H9 (cell line): Measurements from ENCODE around the gene WDR12. TPM values are rescaled to one million over a fixed set of nuclear protein-coding genes. Genes with fewer than 3 reads are reported as not detected.

ENCODE experiments used
- DNase-seq: peaks from one replicate; pipeline ENCODE4 v3.0.0-alpha.2; 2017
- H2AFZ ChIP-seq: one replicate; pipeline ENCODE4 v1.6.1; 2013; ENCODE audit warnings: mild to moderate bottlenecking, low read length, control low read depth, moderate library complexity
- H2AK5ac ChIP-seq: 2 replicates; pipeline ENCODE4 v1.6.1; 2013; ENCODE audit warnings: low read length, control low read depth, mixed read lengths; ENCODE audit not compliant: insufficient read length
- H2BK120ac ChIP-seq: one replicate; pipeline ENCODE4 v1.6.1; 2013; ENCODE audit warnings: low read depth, mild to moderate bottlenecking, low read length, control low read depth, inconsistent platforms; ENCODE audit not compliant: poor library complexity, severe bottlenecking
- H2BK12ac ChIP-seq: 2 replicates; pipeline ENCODE4 v1.6.1; 2013; ENCODE audit warnings: low read length, control low read depth, mixed read lengths, low read depth; ENCODE audit not compliant: insufficient read length
- H2BK15ac ChIP-seq: 2 replicates; pipeline ENCODE4 v1.6.1; 2013; ENCODE audit warnings: low read depth, low read length, control low read depth
- H2BK20ac ChIP-seq: one replicate; pipeline ENCODE4 v1.6.1; 2013; ENCODE audit warnings: low read depth, mild to moderate bottlenecking, low read length, control low read depth, inconsistent platforms; ENCODE audit not compliant: poor library complexity, severe bottlenecking
- H2BK5ac ChIP-seq: 2 replicates; pipeline ENCODE4 v1.6.1; 2013; ENCODE audit warnings: low read length, control low read depth, mixed read lengths; ENCODE audit not compliant: insufficient read length
- H3K14ac ChIP-seq: 2 replicates; pipeline ENCODE4 v1.6.1; 2013; ENCODE audit warnings: low read length, control low read depth; ENCODE audit not compliant: insufficient read depth
- H3K18ac ChIP-seq: 2 replicates; pipeline ENCODE4 v1.6.1; 2013; ENCODE audit warnings: low read depth, mild to moderate bottlenecking, mixed read lengths, low read length, control low read depth; ENCODE audit not compliant: insufficient read length
- H3K23ac ChIP-seq: 2 replicates; pipeline ENCODE4 v1.6.1; 2013; ENCODE audit warnings: low read length, control low read depth, mixed read lengths, low read depth; ENCODE audit not compliant: insufficient read length
- H3K23me2 ChIP-seq: 2 replicates; pipeline ENCODE4 v1.6.1; 2013; ENCODE audit warnings: low read depth, mild to moderate bottlenecking, mixed read lengths, low read length, control low read depth; ENCODE audit not compliant: insufficient read length, poor library complexity, severe bottlenecking
- H3K27ac ChIP-seq: 2 replicates; pipeline ENCODE4 v1.5.1; 2013; ENCODE audit warnings: low read length, control low read depth, mixed read lengths, low read depth; ENCODE audit not compliant: insufficient read length
- H3K27me3 ChIP-seq: 2 replicates; pipeline ENCODE4 v1.6.1; 2013; ENCODE audit warnings: low read length, control low read depth, inconsistent platforms; ENCODE audit not compliant: insufficient read depth
- H3K4ac ChIP-seq: 2 replicates; pipeline ENCODE4 v1.6.1; 2013; ENCODE audit warnings: low read depth, mild to moderate bottlenecking, control low read depth, inconsistent platforms, low read length, moderate library complexity
- H3K4me1 ChIP-seq: 2 replicates; pipeline ENCODE4 v1.6.1; 2013; ENCODE audit warnings: low read length, control low read depth, inconsistent platforms; ENCODE audit not compliant: insufficient read depth
- H3K4me2 ChIP-seq: 2 replicates; pipeline ENCODE4 v1.6.1; 2013; ENCODE audit warnings: low read length, control low read depth, mixed read lengths; ENCODE audit not compliant: insufficient read length, insufficient read depth
- H3K56ac ChIP-seq: 2 replicates; pipeline ENCODE4 v1.6.1; 2013; ENCODE audit warnings: low read depth, mild to moderate bottlenecking, mixed read lengths, low read length, control low read depth; ENCODE audit not compliant: insufficient read length
- H3K79me1 ChIP-seq: 2 replicates; pipeline ENCODE4 v1.6.1; 2013; ENCODE audit warnings: low read depth, mild to moderate bottlenecking, moderate library complexity, low read length, control low read depth, inconsistent platforms; ENCODE audit not compliant: insufficient read depth, poor library complexity, severe bottlenecking
- H3K79me2 ChIP-seq: 2 replicates; pipeline ENCODE4 v1.6.1; 2013; ENCODE audit warnings: low read length, control low read depth, inconsistent platforms; ENCODE audit not compliant: insufficient read depth
- H3K9ac ChIP-seq: 2 replicates; pipeline ENCODE4 v1.6.1; 2013; ENCODE audit warnings: low read length, control low read depth, mixed read lengths; ENCODE audit not compliant: insufficient read length; ENCODE audit errors: extremely low read depth
- H3K9me3 ChIP-seq: one replicate; pipeline ENCODE4 v1.6.1; 2013; ENCODE audit warnings: low read depth, low read length, inconsistent platforms; ENCODE audit not compliant: control insufficient read depth
- H3T11ph ChIP-seq: one replicate; pipeline ENCODE4 v1.6.1; 2013; ENCODE audit warnings: mild to moderate bottlenecking, low read length, control low read depth, inconsistent platforms
- H4K20me1 ChIP-seq: one replicate; pipeline ENCODE4 v1.6.1; 2013; ENCODE audit not compliant: control insufficient read depth, insufficient read length, insufficient read depth
- H4K5ac ChIP-seq: 2 replicates; pipeline ENCODE4 v1.6.1; 2013; ENCODE audit warnings: low read depth, mild to moderate bottlenecking, mixed read lengths, low read length, control low read depth; ENCODE audit not compliant: insufficient read length
- H4K8ac ChIP-seq: replicated peaks from 2 replicates; pipeline ENCODE4 v1.6.1; 2013; ENCODE audit warnings: low read length, control low read depth, mixed read lengths, low read depth; ENCODE audit not compliant: insufficient read length
- H4K91ac ChIP-seq: 2 replicates; pipeline ENCODE4 v1.6.1; 2013; ENCODE audit warnings: low read depth, mild to moderate bottlenecking, moderate library complexity, mixed read lengths, low read length, control low read depth; ENCODE audit not compliant: insufficient read length
- H3K27ac Mint-ChIP-seq, 3 experiments: 2 replicates in 2 of 3; 3 replicates in 1 of 3; pipeline ENCODE4 v1.8.0; 2020 to 2021; ENCODE audit warnings: mixed read lengths in 3 of 3, mild to moderate bottlenecking in 1 of 3, moderate library complexity in 1 of 3
- H3K27me3 Mint-ChIP-seq: 2 replicates; pipeline ENCODE4 v1.8.0; 2021; ENCODE audit warnings: low read depth, mild to moderate bottlenecking, moderate library complexity, mixed read lengths
- H3K36me3 Mint-ChIP-seq, 3 experiments: 2 replicates in 2 of 3; 3 replicates in 1 of 3; pipeline ENCODE4 v1.8.0; 2020 to 2021; ENCODE audit warnings: low read depth in 3 of 3, mixed read lengths in 3 of 3; ENCODE audit not compliant: insufficient read depth in 1 of 3
- H3K4me1 Mint-ChIP-seq, 2 experiments: 2 replicates each; pipeline ENCODE4 v1.8.0; 2020; ENCODE audit warnings: mixed read lengths in 2 of 2
- H3K4me3 Mint-ChIP-seq, 2 experiments: 2 replicates in 1 of 2; 3 replicates in 1 of 2; pipeline ENCODE4 v1.8.0; 2020 to 2021; ENCODE audit warnings: mild to moderate bottlenecking in 2 of 2, mixed read lengths in 2 of 2, moderate library complexity in 1 of 2
- H3K9me3 Mint-ChIP-seq, 2 experiments: 2 replicates in 1 of 2; 3 replicates in 1 of 2; pipeline ENCODE4 v1.8.0; 2020; ENCODE audit warnings: mild to moderate bottlenecking in 2 of 2, mixed read lengths in 2 of 2, moderate library complexity in 1 of 2
- WGBS: extraction: QIAGEN DNeasy Blood & Tissue Kit; methylation state at CpG from one replicate; pipeline ENCODE4 v1.1.7; 2013; ENCODE audit warnings: missing lambda C conversion rate, low lambda C conversion rate, mixed read lengths; ENCODE audit not compliant: insufficient read length; ENCODE audit errors: extremely low coverage; 5-methylcytosine and 5-hydroxymethylcytosine counted together
- total RNA-seq: library from RNA; stranded (reverse); gene quantifications from 2 replicates; pipeline ENCODE4 v1.2.1, GENCODE V29; 2021
- TF ChIP-seq, protein P1 (sequence below): fragments of 200-600 bp; sonication (generic); conservative IDR thresholded peaks from 3 replicates; pipeline ENCODE4 v1.8.0; 2021; ENCODE audit warnings: antibody characterized with exemption, mild to moderate bottlenecking

WDR12 gene
- total RNA-seq, 1 experiment from 2014 or later, result 129 TPM

- peak overlapping the region in 2 of 3 experiments; percentile 23 to 74; a peak in 3 of 7 replicates for H3K27ac Mint-ChIP-seq
- no CpG with 5 or more reads among the region's 6 CpGs for WGBS
- no peaks in the 10 kb centered on the region for H3K23me2 ChIP-seq
Measured at GRCh38 chr2:202909394-202910192, 1.9 kb downstream of the WDR12 start.

More at GRCh38 chr2:202909394-202910192, 1.9 kb downstream of the WDR12 start:
- H4K5ac ChIP-seq, result no peak overlapping the region
- H2BK120ac ChIP-seq, result no peak overlapping the region
- H2AFZ ChIP-seq, result no peak overlapping the region
- H3K4ac ChIP-seq, result no peak overlapping the region
- no peaks in the 10 kb centered on the region for H3K27me3 ChIP-seq
- Mint-ChIP-seq H3K4me1 (peaks cover 14 to 18% of the 10 kb centered on the region in 2 experiments; a peak in 3 of 4 replicates), H3K36me3 (peaks cover 36 to 45% (median 38%) of the 10 kb centered on the region in 3 experiments), H3K4me3 (peak overlapping the region; percentile 99 to 100), H3K27me3 (no peaks in the 10 kb centered on the region), H3K9me3 (peaks cover 3 to 8% of the 10 kb centered on the region in 2 experiments; a peak in 4 of 5 replicates)
- peak overlapping the region; percentile 35 for H3K4me2 ChIP-seq
- no peak overlapping the region for H2BK5ac ChIP-seq
- TF ChIP-seq, protein P1, sequence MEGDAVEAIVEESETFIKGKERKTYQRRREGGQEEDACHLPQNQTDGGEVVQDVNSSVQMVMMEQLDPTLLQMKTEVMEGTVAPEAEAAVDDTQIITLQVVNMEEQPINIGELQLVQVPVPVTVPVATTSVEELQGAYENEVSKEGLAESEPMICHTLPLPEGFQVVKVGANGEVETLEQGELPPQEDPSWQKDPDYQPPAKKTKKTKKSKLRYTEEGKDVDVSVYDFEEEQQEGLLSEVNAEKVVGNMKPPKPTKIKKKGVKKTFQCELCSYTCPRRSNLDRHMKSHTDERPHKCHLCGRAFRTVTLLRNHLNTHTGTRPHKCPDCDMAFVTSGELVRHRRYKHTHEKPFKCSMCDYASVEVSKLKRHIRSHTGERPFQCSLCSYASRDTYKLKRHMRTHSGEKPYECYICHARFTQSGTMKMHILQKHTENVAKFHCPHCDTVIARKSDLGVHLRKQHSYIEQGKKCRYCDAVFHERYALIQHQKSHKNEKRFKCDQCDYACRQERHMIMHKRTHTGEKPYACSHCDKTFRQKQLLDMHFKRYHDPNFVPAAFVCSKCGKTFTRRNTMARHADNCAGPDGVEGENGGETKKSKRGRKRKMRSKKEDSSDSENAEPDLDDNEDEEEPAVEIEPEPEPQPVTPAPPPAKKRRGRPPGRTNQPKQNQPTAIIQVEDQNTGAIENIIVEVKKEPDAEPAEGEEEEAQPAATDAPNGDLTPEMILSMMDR, result no peak
- no peak overlapping the region for H3K18ac ChIP-seq
- no peak for DNase-seq
- no peak overlapping the region for H3K27ac ChIP-seq
- no peak overlapping the region for H2BK12ac ChIP-seq
- H3K14ac ChIP-seq, result no peak overlapping the region
- H4K8ac ChIP-seq, result no peak overlapping the region
- H3K23ac ChIP-seq, result no peak overlapping the region
- H4K91ac ChIP-seq, result no peak overlapping the region
- no peaks in the 10 kb centered on the region for H4K20me1 ChIP-seq
- no peak overlapping the region for H3K9ac ChIP-seq
- H3K4me1 ChIP-seq, result no peaks in the 10 kb centered on the region
- no peaks in the 10 kb centered on the region for H3K9me3 ChIP-seq
- H3K56ac ChIP-seq, result no peak overlapping the region
- H3K79me1 ChIP-seq, result peaks cover 5% of the 10 kb centered on the region
- H3T11ph ChIP-seq, result no peak overlapping the region
- H2BK15ac ChIP-seq, result no peak overlapping the region
- H3K79me2 ChIP-seq, result peaks cover 32% of the 10 kb centered on the region; the same call in 1 of the 2 replicates
- H2BK20ac ChIP-seq, result no peak overlapping the region
- no peak overlapping the region for H2AK5ac ChIP-seq
